DMS 273 (cell line): ENCODE data around the gene HDGFL2.
"Not testable (repeated sequence)": the region's sequence is repeated elsewhere in the genome, so short reads cannot be mapped to it uniquely, and the experiment has no call there.

Source experiments
- DNase-seq: peaks from one replicate; lab custom pipeline; 2025; ENCODE audit not compliant: unreplicated experiment; lab: John Stamatoyannopoulos, UW

The HDGFL2 gene

GRCh38 chr19:4511300-4512054, 39.4 kb downstream of the HDGFL2 start:
- DNase-seq: no peak

GRCh38 chr19:4512070-4512469, 40.0 kb downstream of the HDGFL2 start:
- DNase-seq: no peak

- DNase-seq: no peak
These were observed 41.2 kb downstream of the HDGFL2 start for GRCh38 chr19:4513248-4513647.

- no peak for DNase-seq
These were observed 43.6 kb downstream of the HDGFL2 start for GRCh38 chr19:4515732-4516131.

- no peak for DNase-seq
These were observed 44.3 kb downstream of the HDGFL2 start for GRCh38 chr19:4516199-4516938.

GRCh38 chr19:4516939-4517300, 44.8 kb downstream of the HDGFL2 start:
- DNase-seq: peak; percentile 50

GRCh38 chr19:4517451-4518057, 45.5 kb downstream of the HDGFL2 start:
- DNase-seq: no peak

GRCh38 chr19:4518345-4519171, 46.5 kb downstream of the HDGFL2 start, which contains the start of gene PLIN4:
PLIN4 (minus strand) TSS chr19:4518486; CDS start chr19:4518272, 214 bp downstream.
- DNase-seq: peak; percentile 71

GRCh38 chr19:4519172-4519496, 47.0 kb downstream of the HDGFL2 start:
- DNase-seq: no peak

- no peak for DNase-seq
These were observed 47.6 kb downstream of the HDGFL2 start for GRCh38 chr19:4519521-4520277.

GRCh38 chr19:4521170-4521887, 49.2 kb downstream of the HDGFL2 start:
- no peak for DNase-seq

- no peak for DNase-seq
These were observed 49.8 kb downstream of the HDGFL2 start for GRCh38 chr19:4521888-4522242.

- no peak for DNase-seq
These were observed 50.4 kb downstream of the HDGFL2 start for GRCh38 chr19:4522291-4523002.

GRCh38 chr19:4523306-4524110, 51.4 kb downstream of the HDGFL2 start:
- DNase-seq: peak; percentile 57

GRCh38 chr19:4524808-4525562, 52.9 kb downstream of the HDGFL2 start:
- peak; percentile 81 for DNase-seq

GRCh38 chr19:4525563-4526002, 53.5 kb downstream of the HDGFL2 start:
- no peak for DNase-seq

- DNase-seq: not testable (repeated sequence)
These were observed 55.3 kb downstream of the HDGFL2 start for GRCh38 chr19:4527377-4527776.

GRCh38 chr19:4528843-4529242, 56.7 kb downstream of the HDGFL2 start:
- no peak for DNase-seq
